Measurements from ENCODE around the gene PLEKHF1. TPM values are rescaled to one million over a fixed set of nuclear protein-coding genes. Genes with fewer than 3 reads are reported as not detected.

Gene PLEKHF1
- total RNA-seq, 4 donors from 2014 or later = 8.6 to 38.8 (median 14.2) TPM

DNA sequence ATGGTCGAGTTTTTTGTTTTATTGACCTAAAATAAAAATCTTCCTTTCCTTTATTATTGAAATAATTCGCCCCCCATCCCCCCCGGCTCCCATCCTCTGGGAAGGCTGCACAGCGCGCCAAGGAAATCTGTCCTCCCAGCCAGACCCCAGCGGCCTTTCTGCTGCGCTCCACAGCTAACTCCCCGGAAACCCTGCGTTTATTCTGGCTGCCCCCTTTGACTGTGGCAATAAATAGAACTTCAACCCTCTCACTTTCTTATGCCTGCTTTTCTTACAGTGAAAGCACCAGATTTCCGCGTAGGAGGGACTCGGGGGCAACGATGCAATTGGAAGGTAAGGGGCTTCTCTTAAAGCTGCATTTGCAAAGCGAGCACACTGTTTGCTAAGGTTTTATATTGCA is 59.5 kb downstream of the PLEKHF1 start:
- H3K27me3 ChIP-seq = peaks cover 68% of the 10 kb centered on the region
- DNase-seq = no peak
- WGBS, 2 donors (ENCODE audit: low coverage in 1 of 2) = 53 to 58% methylated on average over 9 to 14 of the region's 14 CpGs
- H3K27ac ChIP-seq = no peak overlapping the region
- intact Hi-C loops (cut with DNase I; ENCODE audit: low total_unique reads) (no loop called here), in situ Hi-C loops (cut with MboI; ENCODE audit: low pct_ligation_motif_present in 1 of 4, low pct_unique_long_range_greater_than_20kb in 1 of 4, low sequenced_read_pairs in 3 of 4) (loop anchor here in 2 of 4 donors (25.0 kb wide), 2 partner anchors 112 to 938 kb away; partner anchors contain the start of gene POP4 (in 1 of the 2))
- H3K4me3 ChIP-seq = peak overlapping the region in 1 of 4 donors; percentile 47
- H3K9me3 ChIP-seq = no peaks in the 10 kb centered on the region
- no peaks in the 10 kb centered on the region for H3K36me3 ChIP-seq
- H3K4me1 ChIP-seq = peaks cover 0 to 11% (median 9%) of the 10 kb centered on the region in 4 donors
- TF ChIP-seq POLR2A (IDR thresholded peaks at IDR 0.05) (no peak), POLR2AphosphoS5 (IDR thresholded peaks at IDR 0.05) (no peak), EP300 (IDR thresholded peaks at IDR 0.05; ENCODE audit: low read depth) (no peak)
- TF ChIP-seq, protein P1, sequence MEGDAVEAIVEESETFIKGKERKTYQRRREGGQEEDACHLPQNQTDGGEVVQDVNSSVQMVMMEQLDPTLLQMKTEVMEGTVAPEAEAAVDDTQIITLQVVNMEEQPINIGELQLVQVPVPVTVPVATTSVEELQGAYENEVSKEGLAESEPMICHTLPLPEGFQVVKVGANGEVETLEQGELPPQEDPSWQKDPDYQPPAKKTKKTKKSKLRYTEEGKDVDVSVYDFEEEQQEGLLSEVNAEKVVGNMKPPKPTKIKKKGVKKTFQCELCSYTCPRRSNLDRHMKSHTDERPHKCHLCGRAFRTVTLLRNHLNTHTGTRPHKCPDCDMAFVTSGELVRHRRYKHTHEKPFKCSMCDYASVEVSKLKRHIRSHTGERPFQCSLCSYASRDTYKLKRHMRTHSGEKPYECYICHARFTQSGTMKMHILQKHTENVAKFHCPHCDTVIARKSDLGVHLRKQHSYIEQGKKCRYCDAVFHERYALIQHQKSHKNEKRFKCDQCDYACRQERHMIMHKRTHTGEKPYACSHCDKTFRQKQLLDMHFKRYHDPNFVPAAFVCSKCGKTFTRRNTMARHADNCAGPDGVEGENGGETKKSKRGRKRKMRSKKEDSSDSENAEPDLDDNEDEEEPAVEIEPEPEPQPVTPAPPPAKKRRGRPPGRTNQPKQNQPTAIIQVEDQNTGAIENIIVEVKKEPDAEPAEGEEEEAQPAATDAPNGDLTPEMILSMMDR (IDR thresholded peaks at IDR 0.05) = no peak

Other genes starting within 250 kb of the PLEKHF1 start
- gene VSTM2B, start 139.5 kb upstream of the PLEKHF1 start, total RNA-seq = not detected
- gene POP4, start 59.2 kb upstream of the PLEKHF1 start, total RNA-seq = 10 to 100 TPM in 3 of 4 donors, 1 to 10 TPM in 1; 6.4 to 59.7 (median 38.7) TPM
- gene C19orf12, start 49.8 kb downstream of the PLEKHF1 start, total RNA-seq = 10 to 100 TPM; 13.9 to 33.3 (median 21.4) TPM
- 10 to 100 TPM in 1 of 4 donors, 1 to 10 TPM in 3; 1.7 to 30.3 (median 5.8) TPM for gene CCNE1, start 146.5 kb downstream of the PLEKHF1 start, total RNA-seq